Tibial nerve (tissue), 4 donors: ENCODE data around the gene SMTNL1. TPM values are rescaled to one million over a fixed set of nuclear protein-coding genes. Genes with fewer than 3 reads are reported as not detected.
"Not testable (repeated sequence)": the region's sequence is repeated elsewhere in the genome, so short reads cannot be mapped to it uniquely, and the experiment has no call there.

Experiments
- DNase-seq, 2 donors: peaks; one replicate each; pipeline ENCODE4 v3.0.0-alpha.2; 2019; ENCODE audit warnings: low spot score in 2 of 2
- H3K27ac ChIP-seq, 4 donors: fragments of 200-600 bp; sonication (generic) in 3 of 4; one replicate each; pipeline ENCODE4 v1.5.1; 2017 to 2019; ENCODE audit warnings: mild to moderate bottlenecking in 1 of 4
- H3K27me3 ChIP-seq, 2 donors: fragments of 200-600 bp; sonication (generic) in 1 of 2; one replicate each; pipeline versions ENCODE4 v1.5.1 to v1.6.0; 2017 to 2019
- H3K36me3 ChIP-seq, 3 donors: fragments of 200-600 bp; sonication (generic); one replicate each; pipeline ENCODE4 v1.5.1; 2018 to 2019
- H3K4me1 ChIP-seq, 4 donors: fragments of 200-600 bp; sonication (generic) in 3 of 4; one replicate each; pipeline ENCODE4 v1.5.1; 2017 to 2019
- H3K4me3 ChIP-seq, 4 donors: fragments of 200-600 bp; sonication (generic) in 3 of 4; one replicate each; pipeline ENCODE4 v1.5.1; 2017 to 2019; ENCODE audit warnings: mild to moderate bottlenecking in 1 of 4, moderate library complexity in 1 of 4
- H3K9me3 ChIP-seq, 4 donors: fragments of 200-600 bp; sonication (generic) in 3 of 4; one replicate each; pipeline ENCODE4 v1.5.1; 2017 to 2019
- CTCF ChIP-seq, 5 experiments: fragments of 200-600 bp in 3 of 5; fragments of 450-650 bp in 2 of 5; sonication (generic) in 3 of 5; IDR thresholded peaks; one replicate each; pipeline ENCODE4 v1.5.1; 2016 to 2019; ENCODE audit warnings: antibody characterized with exemption in 5 of 5, mild to moderate bottlenecking in 3 of 5, moderate library complexity in 2 of 5
- EP300 ChIP-seq, 2 donors: sonication (generic); formaldehyde crosslinking; IDR thresholded peaks; one replicate each; pipeline ENCODE4 v1.6.1; 2017; ENCODE audit warnings: antibody characterized with exemption in 2 of 2, mild to moderate bottlenecking in 1 of 2
- POLR2A ChIP-seq, 2 donors: fragments of 450-650 bp; IDR thresholded peaks; one replicate each; pipeline ENCODE4 v1.6.1; 2017; ENCODE audit warnings: antibody characterized with exemption in 2 of 2, mild to moderate bottlenecking in 2 of 2, moderate library complexity in 2 of 2
- WGBS, 2 donors: methylation state at CpG; one replicate each; pipeline ENCODE4 v1.1.5; 2018; 5-methylcytosine and 5-hydroxymethylcytosine counted together
- total RNA-seq, 4 donors: library from RNA; depleted of rRNA; stranded (reverse); fragments of >200 nt; gene quantifications; one replicate each; pipeline ENCODE4 v1.1.0, GENCODE V29; 2016

Gene SMTNL1
- total RNA-seq, 4 donors from 2014 or later: not detected

- peaks cover 0 to 13% (median 0%) of the 10 kb centered on the region in 3 donors for H3K36me3 ChIP-seq
- no peaks in the 10 kb centered on the region for H3K27me3 ChIP-seq
- WGBS, 2 donors: 0 to 1% methylated on average over 45 to 47 of the region's 49 CpGs
- peaks cover 0 to 24% (median 10%) of the 10 kb centered on the region in 4 donors for H3K4me1 ChIP-seq
- peak within 1 kb of the TSS in 3 of 4 donors; percentile 58 to 80 (median 75) for H3K27ac ChIP-seq
- TF ChIP-seq POLR2A (IDR thresholded peaks at IDR 0.05) (peak in 1 of 2 donors; percentile 52), CTCF (IDR thresholded peaks at IDR 0.05) (peak in 1 of 5 experiments; percentile 30), EP300 (IDR thresholded peaks at IDR 0.05) (peak; percentile 82 to 89)
- peak; percentile 86 to 90 for DNase-seq
- H3K4me3 ChIP-seq: peak within 1 kb of the TSS; percentile 44 to 83 (median 70)
- no peaks in the 10 kb centered on the region for H3K9me3 ChIP-seq
Measured at GRCh38 chr11:57530596-57531507, 6.5 kb upstream of the SMTNL1 start, which contains the start of gene TIMM10. TIMM10 (minus strand) TSS chr11:57530754; CDS start chr11:57530189, 565 bp downstream.

- not testable (repeated sequence) for H3K27me3 ChIP-seq, DNase-seq, H3K36me3 ChIP-seq, H3K9me3 ChIP-seq, H3K4me3 ChIP-seq, H3K27ac ChIP-seq
- H3K4me1 ChIP-seq: peaks cover 0 to 20% (median 8%) of the 10 kb centered on the region in 4 donors
- WGBS, 2 donors: 94 to 97% methylated on average over 7 of the region's 7 CpGs
Measured at GRCh38 chr11:57534449-57534848, 2.9 kb upstream of the SMTNL1 start.

GRCh38 chr11:57539342-57539741 lies 1.9 kb downstream of the SMTNL1 start:
- Histone ChIP-seq H3K36me3 (peaks cover 0 to 7% (median 0%) of the 10 kb centered on the region in 3 donors), H3K4me1 (no peaks in the 10 kb centered on the region), H3K9me3 (no peaks in the 10 kb centered on the region), H3K27me3 (no peaks in the 10 kb centered on the region), H3K27ac (no peak overlapping the region), H3K4me3 (no peak overlapping the region)
- TF ChIP-seq EP300 (IDR thresholded peaks at IDR 0.05) (no peak), POLR2A (IDR thresholded peaks at IDR 0.05) (no peak), CTCF (IDR thresholded peaks at IDR 0.05) (no peak)
- WGBS, 2 donors: 65 to 79% methylated on average over 1 of the region's 1 CpG
- no peak for DNase-seq

- H3K27me3 ChIP-seq: no peaks in the 10 kb centered on the region
- H3K36me3 ChIP-seq: peaks cover 0 to 13% (median 0%) of the 10 kb centered on the region in 3 donors
- DNase-seq: no peak
- TF ChIP-seq POLR2A (IDR thresholded peaks at IDR 0.05): no peak
- TF ChIP-seq CTCF (IDR thresholded peaks at IDR 0.05): no peak
- TF ChIP-seq EP300 (IDR thresholded peaks at IDR 0.05): no peak
- no peaks in the 10 kb centered on the region for H3K9me3 ChIP-seq
- H3K4me1 ChIP-seq: no peaks in the 10 kb centered on the region
- H3K4me3 ChIP-seq: no peak overlapping the region
- no peak overlapping the region for H3K27ac ChIP-seq
- 78 to 80% methylated on average over 5 of the region's 5 CpGs for WGBS, 2 donors
Measured at GRCh38 chr11:57541169-57541568, 3.8 kb downstream of the SMTNL1 start.

- no peak for DNase-seq
- no peaks in the 10 kb centered on the region for H3K27me3 ChIP-seq
- TF ChIP-seq EP300 (IDR thresholded peaks at IDR 0.05) (no peak), CTCF (IDR thresholded peaks at IDR 0.05) (no peak), POLR2A (IDR thresholded peaks at IDR 0.05) (no peak)
- H3K27ac ChIP-seq: no peak overlapping the region
- no peaks in the 10 kb centered on the region for H3K4me1 ChIP-seq
- 42 to 51% methylated on average over 4 of the region's 4 CpGs for WGBS, 2 donors
- H3K9me3 ChIP-seq: no peaks in the 10 kb centered on the region
- H3K4me3 ChIP-seq: no peak overlapping the region
- H3K36me3 ChIP-seq: peaks cover 0 to 27% (median 0%) of the 10 kb centered on the region in 3 donors
Measured at GRCh38 chr11:57542582-57542981, 5.2 kb downstream of the SMTNL1 start.
